ENCODE data around the gene BASP1.

The BASP1 gene, protein sequence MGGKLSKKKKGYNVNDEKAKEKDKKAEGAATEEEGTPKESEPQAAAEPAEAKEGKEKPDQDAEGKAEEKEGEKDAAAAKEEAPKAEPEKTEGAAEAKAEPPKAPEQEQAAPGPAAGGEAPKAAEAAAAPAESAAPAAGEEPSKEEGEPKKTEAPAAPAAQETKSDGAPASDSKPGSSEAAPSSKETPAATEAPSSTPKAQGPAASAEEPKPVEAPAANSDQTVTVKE

DNA sequence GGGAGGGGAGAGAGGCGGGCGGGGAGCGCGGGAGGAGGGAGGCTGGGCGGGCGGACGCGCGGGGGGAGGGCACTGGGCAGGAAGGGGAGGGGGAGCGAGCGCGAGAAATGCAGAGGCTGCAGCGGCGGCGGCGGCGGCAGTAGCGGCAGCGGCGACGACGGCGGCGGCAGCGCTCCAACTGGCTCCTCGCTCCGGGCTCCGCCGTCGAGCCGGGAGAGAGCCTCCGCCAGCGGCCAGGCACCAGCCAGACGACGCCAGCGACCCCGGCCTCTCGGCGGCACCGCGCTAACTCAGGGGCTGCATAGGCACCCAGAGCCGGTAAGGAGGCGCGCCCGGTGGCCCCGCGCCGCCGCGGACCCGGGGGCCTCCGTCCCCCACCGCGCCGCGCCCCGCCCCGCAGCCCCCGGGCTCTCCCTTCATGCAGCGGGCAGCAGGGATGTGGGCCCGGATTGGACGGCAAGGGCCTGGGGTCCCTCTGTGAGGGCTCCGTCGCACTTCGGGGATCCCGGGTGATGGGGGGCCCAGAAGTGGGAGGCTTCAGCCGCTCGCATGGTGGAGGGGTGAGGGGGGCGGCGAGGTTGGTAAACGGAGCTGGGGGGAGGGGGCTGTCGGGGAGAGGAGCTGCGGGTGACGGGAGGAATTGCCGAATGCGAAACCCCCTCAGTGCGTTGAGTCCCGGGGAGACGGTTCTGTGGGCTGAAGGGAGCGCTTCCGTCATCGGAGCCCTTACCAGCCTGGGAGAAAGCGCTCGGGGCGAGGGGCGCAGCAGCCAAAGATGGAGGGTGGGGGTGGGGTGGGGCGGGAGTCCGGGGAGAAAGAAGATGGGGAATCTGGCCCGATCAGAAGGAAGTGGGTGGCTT lies at the start of gene BASP1:
BASP1 (plus strand) TSS at position 139 of the 860 bp plus-strand sequence. CDS start 57,586 bp downstream, outside the sequence.
- Histone ChIP-seq H3K36me3 (ENCODE audit: control insufficient read depth, insufficient read depth, low read length) (no peaks in the 10 kb centered on the region), H3K27me3 (ENCODE audit: control insufficient read depth, insufficient read depth, low read length) (peaks cover 24% of the 10 kb centered on the region), H3K9me3 (ENCODE audit: control insufficient read depth, low read length) (no peaks in the 10 kb centered on the region), H3K4me1 (ENCODE audit: control insufficient read depth, insufficient read depth, low read length) (peaks cover 11% of the 10 kb centered on the region), H3K9ac (ENCODE audit: low read length) (peak within 1 kb of the TSS; percentile 71), H3K4me3 (ENCODE audit: low read length) (peak within 1 kb of the TSS; percentile 45)

DNA sequence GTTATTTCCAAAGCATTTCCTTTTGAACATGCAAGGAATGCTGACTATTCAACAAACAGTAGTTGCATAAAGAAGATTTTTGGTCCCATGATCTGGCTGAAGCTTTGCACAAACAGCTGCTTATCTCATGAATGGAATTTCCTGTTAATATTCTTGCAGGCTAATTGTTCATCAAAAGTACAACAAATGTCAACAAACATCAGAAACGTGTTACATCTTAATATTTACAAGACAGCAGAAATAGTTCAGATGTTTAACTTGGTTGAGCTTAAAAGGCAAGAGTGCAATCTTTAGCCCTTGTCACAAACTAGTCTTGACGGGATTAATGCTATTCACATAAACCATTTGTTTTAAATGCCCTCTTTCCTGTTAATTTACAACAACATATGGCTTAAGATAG lies 47.9 kb upstream of the BASP1 start:
- Histone ChIP-seq H3K27me3 (ENCODE audit: control insufficient read depth, insufficient read depth, low read length) (no peaks in the 10 kb centered on the region), H3K9ac (ENCODE audit: low read length) (no peak overlapping the region), H3K4me3 (ENCODE audit: low read length) (no peak overlapping the region), H3K9me3 (ENCODE audit: control insufficient read depth, low read length) (no peaks in the 10 kb centered on the region), H3K36me3 (ENCODE audit: control insufficient read depth, insufficient read depth, low read length) (no peaks in the 10 kb centered on the region), H3K4me1 (ENCODE audit: control insufficient read depth, insufficient read depth, low read length) (peaks cover 7% of the 10 kb centered on the region)

GRCh38 chr5:17172791-17173190 lies 44.6 kb upstream of the BASP1 start:
- Histone ChIP-seq H3K36me3 (ENCODE audit: control insufficient read depth, insufficient read depth, low read length) (no peaks in the 10 kb centered on the region), H3K9me3 (ENCODE audit: control insufficient read depth, low read length) (no peaks in the 10 kb centered on the region), H3K9ac (ENCODE audit: low read length) (no peak overlapping the region), H3K4me3 (ENCODE audit: low read length) (no peak overlapping the region), H3K27me3 (ENCODE audit: control insufficient read depth, insufficient read depth, low read length) (no peaks in the 10 kb centered on the region), H3K4me1 (ENCODE audit: control insufficient read depth, insufficient read depth, low read length) (peaks cover 7% of the 10 kb centered on the region)

DNA sequence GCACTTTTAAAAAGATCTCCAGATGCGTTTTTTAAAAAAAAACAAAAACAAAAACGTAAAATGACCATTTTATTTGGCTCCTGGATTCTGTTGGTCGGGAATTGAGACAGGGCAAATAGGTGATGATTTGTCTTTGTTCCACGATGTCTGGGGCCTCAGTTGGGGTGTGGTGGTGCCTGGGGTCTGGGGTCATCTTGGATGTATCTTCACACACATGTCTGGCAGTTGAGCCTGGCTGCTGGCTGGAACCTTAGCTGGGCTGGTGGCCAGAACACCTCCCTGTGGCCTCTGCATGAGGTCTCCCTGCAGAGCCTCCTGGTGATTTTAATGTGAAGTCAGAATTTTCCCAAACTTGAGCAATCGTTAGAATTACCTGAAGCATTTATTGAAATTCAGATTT lies 42.5 kb upstream of the BASP1 start:
- Histone ChIP-seq H3K4me3 (ENCODE audit: low read length) (no peak overlapping the region), H3K27me3 (ENCODE audit: control insufficient read depth, insufficient read depth, low read length) (no peaks in the 10 kb centered on the region), H3K4me1 (ENCODE audit: control insufficient read depth, insufficient read depth, low read length) (no peaks in the 10 kb centered on the region), H3K9me3 (ENCODE audit: control insufficient read depth, low read length) (no peaks in the 10 kb centered on the region), H3K9ac (ENCODE audit: low read length) (no peak overlapping the region), H3K36me3 (ENCODE audit: control insufficient read depth, insufficient read depth, low read length) (no peaks in the 10 kb centered on the region)

- no peak overlapping the region for H3K9ac ChIP-seq (ENCODE audit: low read length)
- H3K9me3 ChIP-seq (ENCODE audit: control insufficient read depth, low read length) = no peaks in the 10 kb centered on the region
- H3K36me3 ChIP-seq (ENCODE audit: control insufficient read depth, insufficient read depth, low read length) = no peaks in the 10 kb centered on the region
- H3K4me3 ChIP-seq (ENCODE audit: low read length) = no peak overlapping the region
- H3K27me3 ChIP-seq (ENCODE audit: control insufficient read depth, insufficient read depth, low read length) = no peaks in the 10 kb centered on the region
- H3K4me1 ChIP-seq (ENCODE audit: control insufficient read depth, insufficient read depth, low read length) = no peaks in the 10 kb centered on the region
Measured at GRCh38 chr5:17177501-17178372, 39.7 kb upstream of the BASP1 start.

DNA sequence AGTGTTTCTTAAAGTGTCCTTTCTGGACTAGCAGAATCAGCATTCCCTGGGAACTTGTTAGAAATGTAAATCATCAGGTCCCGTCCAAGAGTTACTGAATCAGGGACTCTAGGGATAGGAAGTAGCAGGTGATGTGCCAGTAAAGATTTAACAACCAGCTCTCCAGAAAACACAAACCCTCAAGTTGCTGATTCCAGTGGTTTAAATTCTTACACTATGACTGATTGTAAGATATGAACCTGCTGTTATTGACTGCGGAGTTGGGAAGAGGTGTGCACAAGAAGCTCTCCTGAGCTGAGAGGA lies 39.1 kb upstream of the BASP1 start:
- Histone ChIP-seq H3K27me3 (ENCODE audit: control insufficient read depth, insufficient read depth, low read length) (no peaks in the 10 kb centered on the region), H3K4me3 (ENCODE audit: low read length) (no peak overlapping the region), H3K9me3 (ENCODE audit: control insufficient read depth, low read length) (no peaks in the 10 kb centered on the region), H3K4me1 (ENCODE audit: control insufficient read depth, insufficient read depth, low read length) (no peaks in the 10 kb centered on the region), H3K36me3 (ENCODE audit: control insufficient read depth, insufficient read depth, low read length) (no peaks in the 10 kb centered on the region), H3K9ac (ENCODE audit: low read length) (no peak overlapping the region)

DNA sequence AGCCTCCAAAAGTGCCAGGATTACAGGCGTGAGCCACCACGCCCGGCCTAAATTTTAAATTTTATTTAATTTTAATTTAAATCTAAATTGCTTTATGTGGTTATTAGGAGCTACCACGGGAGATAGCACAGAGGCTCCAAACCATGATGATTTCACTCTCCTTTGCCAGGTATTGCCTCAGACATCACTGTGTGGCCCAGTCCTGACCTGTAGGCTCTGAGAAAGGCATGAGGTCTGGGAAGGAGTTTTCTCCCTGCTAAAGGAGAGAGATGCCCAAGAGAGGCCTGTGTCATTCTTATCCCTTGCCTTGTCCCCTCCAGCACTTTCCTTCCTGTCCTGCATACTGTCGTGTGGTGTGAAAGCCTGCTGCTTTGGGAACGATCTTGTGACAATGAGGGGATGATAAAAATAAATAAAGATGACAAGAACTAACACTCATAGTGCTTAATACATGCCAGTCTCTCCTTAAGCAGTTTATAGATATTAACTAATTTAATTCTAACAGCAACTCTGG lies 37.0 kb upstream of the BASP1 start:
- Histone ChIP-seq H3K4me3 (ENCODE audit: low read length) (no peak overlapping the region), H3K4me1 (ENCODE audit: control insufficient read depth, insufficient read depth, low read length) (no peaks in the 10 kb centered on the region), H3K9me3 (ENCODE audit: control insufficient read depth, low read length) (no peaks in the 10 kb centered on the region), H3K36me3 (ENCODE audit: control insufficient read depth, insufficient read depth, low read length) (no peaks in the 10 kb centered on the region), H3K27me3 (ENCODE audit: control insufficient read depth, insufficient read depth, low read length) (no peaks in the 10 kb centered on the region), H3K9ac (ENCODE audit: low read length) (no peak overlapping the region)

DNA sequence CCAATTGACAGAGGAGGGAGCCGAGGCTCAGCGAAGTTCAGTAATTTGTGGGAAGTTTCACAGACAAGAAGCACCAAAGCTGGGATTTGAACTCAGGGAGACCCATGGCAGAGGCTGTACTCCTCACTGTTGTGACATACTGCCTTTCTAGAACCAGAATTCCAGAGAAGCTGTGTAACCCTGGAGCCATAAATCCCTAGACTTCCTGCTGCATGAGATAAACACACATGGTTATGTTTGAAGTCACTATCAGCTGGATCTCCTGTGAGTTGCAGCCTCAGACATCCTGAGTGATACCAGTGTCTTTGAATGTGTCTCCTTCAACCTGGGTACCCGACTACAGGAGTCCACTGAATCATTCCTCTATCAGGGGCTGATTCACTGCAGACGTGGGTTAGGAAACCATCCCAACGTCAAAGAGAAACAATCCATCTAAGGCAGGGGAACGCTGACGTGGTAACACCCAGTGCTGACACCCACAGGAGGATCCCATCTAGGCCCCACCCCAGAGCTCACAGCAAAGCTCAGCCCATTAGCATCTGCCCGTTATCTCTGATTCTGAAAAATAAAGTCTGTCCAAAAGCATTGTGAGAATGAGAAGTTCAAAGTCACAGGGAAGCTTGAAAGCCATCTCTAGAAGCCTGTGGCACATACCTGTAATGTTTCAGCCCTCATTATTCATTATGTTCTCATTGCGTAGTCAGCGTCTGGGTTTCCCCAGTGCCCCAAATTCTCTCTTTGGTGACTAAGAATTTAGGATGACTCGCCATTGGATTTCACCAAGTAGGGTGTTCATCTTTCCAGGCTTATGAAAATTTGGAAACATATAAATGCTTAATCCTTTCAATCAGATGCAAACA lies 36.3 kb upstream of the BASP1 start:
- no peaks in the 10 kb centered on the region for H3K36me3 ChIP-seq (ENCODE audit: control insufficient read depth, insufficient read depth, low read length)
- no peaks in the 10 kb centered on the region for H3K9me3 ChIP-seq (ENCODE audit: control insufficient read depth, low read length)
- no peaks in the 10 kb centered on the region for H3K4me1 ChIP-seq (ENCODE audit: control insufficient read depth, insufficient read depth, low read length)
- H3K27me3 ChIP-seq (ENCODE audit: control insufficient read depth, insufficient read depth, low read length) = no peaks in the 10 kb centered on the region
- H3K9ac ChIP-seq (ENCODE audit: low read length) = no peak overlapping the region
- H3K4me3 ChIP-seq (ENCODE audit: low read length) = no peak overlapping the region

DNA sequence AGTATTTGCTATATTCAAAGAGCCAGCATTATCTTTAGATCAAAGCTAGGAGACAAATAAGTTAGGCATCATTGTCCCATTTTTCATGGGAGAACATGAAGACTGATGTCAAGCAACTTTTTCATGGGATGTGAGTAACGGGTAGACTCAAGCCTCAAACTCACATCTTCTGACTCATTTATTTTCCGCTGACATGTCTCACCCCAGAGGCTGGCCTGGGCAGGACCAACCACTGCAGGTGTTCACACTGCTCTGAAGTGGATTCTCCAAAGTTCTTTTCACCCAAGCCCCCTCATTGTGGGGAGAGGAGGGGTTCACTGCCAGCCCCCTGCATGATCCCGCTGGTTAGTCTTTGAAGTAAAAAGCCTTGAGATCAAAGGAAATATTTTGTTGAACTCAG lies 34.9 kb upstream of the BASP1 start:
- Histone ChIP-seq H3K4me3 (ENCODE audit: low read length) (no peak overlapping the region), H3K27me3 (ENCODE audit: control insufficient read depth, insufficient read depth, low read length) (no peaks in the 10 kb centered on the region), H3K4me1 (ENCODE audit: control insufficient read depth, insufficient read depth, low read length) (no peaks in the 10 kb centered on the region), H3K9me3 (ENCODE audit: control insufficient read depth, low read length) (no peaks in the 10 kb centered on the region), H3K36me3 (ENCODE audit: control insufficient read depth, insufficient read depth, low read length) (no peaks in the 10 kb centered on the region), H3K9ac (ENCODE audit: low read length) (no peak overlapping the region)

- no peak overlapping the region for H3K4me3 ChIP-seq (ENCODE audit: low read length)
- no peaks in the 10 kb centered on the region for H3K9me3 ChIP-seq (ENCODE audit: control insufficient read depth, low read length)
- no peak overlapping the region for H3K9ac ChIP-seq (ENCODE audit: low read length)
- no peaks in the 10 kb centered on the region for H3K36me3 ChIP-seq (ENCODE audit: control insufficient read depth, insufficient read depth, low read length)
- no peaks in the 10 kb centered on the region for H3K4me1 ChIP-seq (ENCODE audit: control insufficient read depth, insufficient read depth, low read length)
- no peaks in the 10 kb centered on the region for H3K27me3 ChIP-seq (ENCODE audit: control insufficient read depth, insufficient read depth, low read length)
Measured at GRCh38 chr5:17182981-17183380, 34.5 kb upstream of the BASP1 start.

DNA sequence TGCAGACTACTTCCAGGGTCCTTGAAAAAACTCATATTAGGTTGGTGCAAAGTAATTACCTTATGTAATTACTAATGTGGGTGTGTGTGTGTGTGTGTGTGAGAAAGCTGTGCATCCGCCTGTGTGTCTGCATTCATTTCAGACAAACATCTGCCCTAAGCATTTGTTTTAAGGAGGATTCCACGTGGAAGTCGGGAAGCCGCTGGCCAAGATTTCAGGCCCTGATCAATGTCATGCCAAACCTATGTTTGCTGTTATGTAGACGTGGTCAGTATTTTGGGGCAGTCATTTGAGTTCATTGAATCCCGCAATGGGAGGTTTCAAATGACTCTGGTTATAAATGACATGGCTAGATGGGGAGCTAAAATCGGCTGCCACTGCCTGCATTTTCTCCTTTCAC lies 33.6 kb upstream of the BASP1 start:
- no peak overlapping the region for H3K9ac ChIP-seq (ENCODE audit: low read length)
- no peaks in the 10 kb centered on the region for H3K27me3 ChIP-seq (ENCODE audit: control insufficient read depth, insufficient read depth, low read length)
- no peaks in the 10 kb centered on the region for H3K36me3 ChIP-seq (ENCODE audit: control insufficient read depth, insufficient read depth, low read length)
- no peaks in the 10 kb centered on the region for H3K9me3 ChIP-seq (ENCODE audit: control insufficient read depth, low read length)
- H3K4me3 ChIP-seq (ENCODE audit: low read length) = no peak overlapping the region
- H3K4me1 ChIP-seq (ENCODE audit: control insufficient read depth, insufficient read depth, low read length) = no peaks in the 10 kb centered on the region
